NCI-H446 treated with DMSO at 0.1 percent for 48 hours (cell line): ENCODE measurements around the gene MGME1.

Experiments used
- DNase-seq: peaks from one replicate; lab custom pipeline; 2025; lab: John Stamatoyannopoulos, UW

Gene MGME1, protein sequence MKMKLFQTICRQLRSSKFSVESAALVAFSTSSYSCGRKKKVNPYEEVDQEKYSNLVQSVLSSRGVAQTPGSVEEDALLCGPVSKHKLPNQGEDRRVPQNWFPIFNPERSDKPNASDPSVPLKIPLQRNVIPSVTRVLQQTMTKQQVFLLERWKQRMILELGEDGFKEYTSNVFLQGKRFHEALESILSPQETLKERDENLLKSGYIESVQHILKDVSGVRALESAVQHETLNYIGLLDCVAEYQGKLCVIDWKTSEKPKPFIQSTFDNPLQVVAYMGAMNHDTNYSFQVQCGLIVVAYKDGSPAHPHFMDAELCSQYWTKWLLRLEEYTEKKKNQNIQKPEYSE

DNA sequence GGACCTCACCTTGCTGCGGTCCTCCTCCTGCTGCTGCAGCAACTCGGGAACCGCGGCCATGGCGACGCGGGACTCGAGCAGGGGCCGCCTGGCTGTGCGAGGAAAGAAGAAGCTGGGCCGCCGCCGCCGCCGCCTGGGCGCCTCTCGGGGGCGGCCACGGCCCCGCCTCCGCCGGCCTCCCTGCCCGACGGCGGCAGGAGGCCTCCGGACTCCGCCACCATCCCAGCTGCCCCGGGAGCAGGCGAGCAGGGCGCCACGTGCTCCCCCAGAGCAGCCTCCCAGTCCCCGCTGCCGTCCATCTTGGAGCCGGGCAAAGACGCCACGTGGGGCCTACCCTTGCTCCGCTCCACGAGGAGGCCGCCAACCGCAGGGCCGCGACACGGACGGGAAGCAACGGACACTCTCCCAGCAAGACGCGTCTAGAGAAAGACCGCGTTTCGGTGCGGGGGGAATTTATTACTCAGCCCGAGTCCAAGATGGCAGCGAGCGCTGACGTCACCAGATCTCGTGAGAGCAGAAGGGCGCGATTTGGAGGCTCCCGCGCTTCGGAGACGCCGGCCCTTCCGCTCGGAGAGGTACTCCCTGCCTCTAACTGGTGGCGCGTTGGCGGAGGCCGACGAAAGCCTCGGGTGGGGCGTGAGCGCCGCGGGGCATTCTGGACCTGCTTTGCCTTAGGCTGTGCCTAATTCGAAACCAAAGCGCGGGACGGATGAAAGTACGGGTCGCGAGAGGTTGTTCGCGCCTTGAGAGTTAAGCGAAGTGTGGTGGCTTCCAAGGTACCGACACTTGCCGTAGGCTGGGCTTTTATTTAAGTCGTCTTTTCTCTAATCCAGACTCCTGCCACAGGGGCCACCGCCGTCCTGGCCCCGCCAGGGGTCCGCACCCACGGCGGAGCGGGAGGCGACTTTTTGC, at the start of gene MGME1, which contains the start of gene SNX5:
MGME1 (plus strand) TSS at position 653 of the 912 bp plus-strand sequence. CDS start 842 bp downstream, outside the sequence.
SNX5 (minus strand) TSS at position 429 of the 912 bp plus-strand sequence; CDS start at position 60, 369 bp downstream.
- DNase-seq = peak; percentile 99

DNA sequence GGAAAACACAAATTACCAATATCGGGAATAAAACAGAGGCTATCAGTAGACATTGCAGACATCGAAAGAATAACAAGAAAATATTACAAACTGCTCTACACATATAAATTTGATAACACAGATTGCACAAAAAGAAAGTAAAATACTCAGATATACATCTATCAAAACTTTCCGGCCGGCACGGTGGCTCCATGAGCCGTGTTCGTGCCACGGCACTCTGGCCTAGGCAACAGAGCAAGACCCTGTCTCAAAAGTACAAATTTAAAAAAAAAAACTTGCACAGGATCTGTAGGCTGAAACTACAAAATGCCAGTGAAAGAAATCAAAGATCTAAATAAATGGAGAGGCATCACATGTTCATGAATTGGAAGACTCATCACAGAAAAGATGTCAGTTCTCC, 49.7 kb upstream of the MGME1 start:
- DNase-seq = no peak

DNA sequence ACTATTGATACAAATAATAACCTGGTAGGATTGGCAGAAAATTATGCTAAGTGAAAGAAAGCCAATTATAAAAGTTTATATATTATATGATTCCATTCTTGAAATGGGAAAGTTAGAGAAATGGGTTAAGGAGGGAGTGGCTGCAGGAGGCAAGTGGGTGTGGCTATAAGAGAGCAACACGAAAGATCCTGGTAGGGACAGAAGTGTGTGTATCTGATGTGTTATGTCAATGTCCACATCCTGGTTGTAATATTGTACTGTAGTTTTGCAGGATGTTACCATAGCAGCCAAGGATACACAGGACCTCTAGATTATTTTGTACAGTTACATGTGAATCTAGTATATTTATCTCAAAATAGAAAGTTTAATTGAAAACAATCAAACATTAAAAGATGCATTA, 47.0 kb upstream of the MGME1 start:
- DNase-seq = no peak

DNA sequence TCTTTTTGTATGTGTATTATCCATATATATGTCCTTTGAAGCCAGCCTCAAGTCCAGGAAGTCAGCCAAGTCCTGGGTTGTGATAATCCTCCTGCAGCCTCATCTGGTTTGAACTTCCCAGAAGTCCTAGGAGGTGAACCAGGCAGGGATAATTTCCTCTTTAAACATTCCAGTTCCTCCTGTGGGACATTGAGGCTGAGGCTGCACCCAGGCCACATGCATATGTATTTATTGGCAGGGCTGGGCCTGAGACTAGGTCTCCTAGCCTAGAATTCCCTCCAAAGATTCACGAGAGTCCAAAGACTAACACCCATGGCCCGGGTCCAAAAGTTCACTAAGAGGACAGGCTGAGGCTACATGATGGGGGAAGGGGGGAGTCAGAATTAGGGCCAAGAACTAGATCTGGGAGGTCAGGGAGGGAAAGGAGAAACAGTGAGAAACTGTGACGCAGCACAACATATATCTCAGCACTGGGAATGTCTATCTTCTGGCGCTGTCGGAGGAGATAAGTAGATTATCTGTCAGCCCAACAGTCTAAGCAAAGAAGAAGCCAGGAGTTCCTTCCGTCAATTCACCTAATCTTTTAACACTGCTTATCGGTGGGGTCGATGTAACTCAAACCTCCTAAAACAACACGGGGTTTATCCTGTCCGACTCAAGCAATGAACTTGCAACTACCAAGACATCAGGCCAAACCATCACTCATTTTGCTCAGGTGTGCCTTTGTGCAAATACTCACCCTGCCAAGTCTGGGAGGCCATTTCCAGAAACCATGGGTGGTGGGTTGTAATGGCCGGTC, 43.5 kb upstream of the MGME1 start:
- DNase-seq = no peak

DNA sequence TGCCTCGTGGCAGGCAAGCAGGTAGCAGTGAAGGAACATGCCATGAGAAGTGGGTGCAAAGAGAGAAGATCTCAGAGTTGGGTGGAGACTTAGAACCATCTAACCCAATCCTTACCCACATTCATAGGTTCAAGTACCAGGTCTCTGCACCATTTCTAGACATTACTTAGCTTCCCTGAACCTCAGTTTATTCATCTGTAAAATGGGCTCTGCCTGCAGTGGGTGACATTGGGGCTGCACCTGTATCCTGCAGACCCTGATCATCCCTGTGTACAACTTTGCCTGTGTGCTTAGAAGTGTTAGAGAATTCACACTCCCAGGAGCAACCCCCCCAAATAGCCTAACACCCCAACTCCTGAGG, 42.9 kb upstream of the MGME1 start:
- no peak for DNase-seq

DNA sequence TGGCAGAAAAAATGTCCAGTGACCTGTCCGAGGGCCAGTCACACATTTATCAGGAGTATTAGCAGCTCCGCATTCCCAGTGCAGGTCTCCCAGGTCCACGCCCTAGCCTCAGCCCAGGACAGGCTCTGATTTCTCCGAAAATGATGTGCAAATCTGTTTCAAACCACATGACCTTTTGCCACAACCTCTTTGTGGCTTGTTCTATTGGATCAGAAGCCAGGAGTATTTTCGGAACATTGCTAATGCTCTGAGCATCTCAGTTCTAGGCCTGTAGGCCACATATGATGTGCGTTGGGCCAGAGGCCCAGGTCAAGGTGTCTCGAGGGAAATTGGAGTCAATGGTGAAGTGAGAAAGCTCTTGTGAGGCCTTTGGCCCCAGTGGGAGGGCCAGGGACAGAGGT, 40.6 kb upstream of the MGME1 start:
- DNase-seq = no peak

DNA sequence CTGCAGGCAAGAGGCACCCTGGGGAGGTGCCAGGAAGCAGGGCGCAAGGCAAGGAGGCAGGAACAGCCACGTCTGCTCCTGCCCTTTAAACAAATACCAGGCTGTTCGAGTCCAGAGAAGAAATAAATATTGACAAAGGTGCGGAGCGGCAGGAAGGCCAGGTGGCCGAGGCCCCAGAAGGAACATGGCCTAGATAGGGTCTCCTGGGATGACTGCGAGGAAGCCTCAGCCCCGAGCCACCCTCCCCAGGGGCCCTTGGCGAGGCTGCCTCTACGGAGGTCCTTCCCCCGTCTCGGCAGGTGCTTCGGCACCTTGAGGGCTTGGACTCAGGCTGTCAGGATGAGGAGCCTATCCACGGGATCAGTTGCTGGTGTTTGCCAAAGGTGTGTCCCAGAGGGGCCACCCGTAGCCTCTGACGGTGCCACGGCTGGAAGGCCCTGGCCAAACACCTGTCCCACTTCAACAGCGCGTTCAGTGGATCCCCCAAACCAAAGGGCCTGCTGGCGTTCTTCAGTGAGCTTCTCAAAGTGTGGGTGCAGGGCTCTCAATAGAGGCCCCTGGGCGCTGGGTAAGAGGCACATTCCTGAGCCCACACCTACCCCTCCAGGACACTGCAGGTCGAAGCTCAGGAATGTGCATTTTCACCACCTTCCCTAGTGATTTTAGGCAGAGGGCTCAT, 40.0 kb upstream of the MGME1 start:
- no peak for DNase-seq

DNA sequence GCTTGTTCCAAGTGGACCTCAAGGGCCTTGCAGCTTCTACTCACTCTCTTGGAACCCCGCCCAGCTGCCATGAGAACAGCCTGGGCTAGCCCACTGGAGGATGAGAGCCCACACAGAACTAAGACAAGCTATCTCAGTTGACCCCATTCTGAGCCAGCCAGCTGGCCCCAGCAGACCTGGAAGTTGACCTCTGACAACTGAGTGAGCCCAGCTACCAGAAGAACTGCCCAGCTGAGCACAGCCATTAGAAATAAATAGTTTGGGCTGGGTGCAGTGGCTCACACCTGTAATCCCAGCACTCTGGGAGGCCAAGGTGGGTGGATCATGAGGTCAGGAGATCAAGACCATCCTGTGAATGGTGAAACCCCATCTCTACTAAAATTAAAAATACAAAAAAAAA, 37.3 kb upstream of the MGME1 start:
- DNase-seq = no peak

DNA sequence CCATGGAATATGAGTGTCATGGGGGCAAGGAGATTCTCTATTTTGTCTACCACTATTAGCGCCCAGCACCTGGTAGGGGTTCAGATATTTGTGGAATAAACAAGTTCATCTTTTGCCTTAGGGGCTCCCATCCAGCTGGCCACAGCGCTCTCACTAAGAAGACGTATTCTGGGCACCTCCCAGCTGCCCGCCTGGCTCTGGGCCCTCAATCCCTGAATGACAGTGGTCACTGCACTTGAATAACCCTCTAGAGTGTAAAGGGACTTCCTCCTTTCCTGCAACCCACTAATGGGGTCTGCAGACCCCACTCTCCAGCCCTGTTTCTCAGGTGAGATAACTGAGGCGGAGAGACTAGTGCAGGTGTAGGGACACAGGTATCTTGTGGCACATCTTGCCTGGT, 36.4 kb upstream of the MGME1 start:
- DNase-seq = no peak

DNA sequence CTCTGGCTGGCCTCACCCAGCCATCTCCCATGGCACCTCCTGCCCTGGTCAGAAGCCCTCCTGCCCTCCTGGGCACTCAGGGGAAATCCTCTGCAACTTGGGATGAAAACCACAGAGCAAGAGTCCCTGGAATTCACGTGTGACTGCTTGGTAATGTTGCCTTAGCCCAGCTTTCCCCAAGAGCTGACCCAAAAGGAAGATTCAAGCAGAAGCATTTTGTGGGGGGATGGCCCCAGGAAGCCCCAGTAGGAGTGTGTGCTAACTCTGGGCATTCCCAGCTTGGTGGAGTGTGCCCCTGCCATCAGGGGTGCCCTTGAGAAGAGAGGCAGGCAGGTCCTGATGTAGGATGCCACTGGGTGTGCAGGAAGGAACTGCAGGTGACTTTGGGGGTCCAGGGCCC, 35.7 kb upstream of the MGME1 start:
- DNase-seq = no peak

DNA sequence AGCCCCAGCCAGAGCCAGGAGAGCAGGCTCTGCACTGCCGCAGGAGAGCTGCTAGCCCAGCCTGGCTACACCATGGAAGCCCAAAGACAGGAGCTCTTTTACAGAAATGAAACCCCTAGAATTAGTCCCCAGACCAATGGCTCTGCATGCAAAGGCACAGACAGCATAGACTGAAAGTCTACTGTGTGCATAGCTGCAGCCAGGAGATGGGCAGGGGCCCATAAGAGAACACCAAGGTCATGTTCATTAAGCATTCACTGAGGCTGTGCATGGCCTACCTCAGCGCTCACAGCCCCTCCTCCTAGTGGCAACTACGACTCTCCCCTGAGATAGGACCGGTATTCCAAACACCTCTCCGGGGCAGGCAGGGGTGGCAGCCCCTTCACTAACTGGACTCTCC, 35.1 kb upstream of the MGME1 start:
- no peak for DNase-seq

DNA sequence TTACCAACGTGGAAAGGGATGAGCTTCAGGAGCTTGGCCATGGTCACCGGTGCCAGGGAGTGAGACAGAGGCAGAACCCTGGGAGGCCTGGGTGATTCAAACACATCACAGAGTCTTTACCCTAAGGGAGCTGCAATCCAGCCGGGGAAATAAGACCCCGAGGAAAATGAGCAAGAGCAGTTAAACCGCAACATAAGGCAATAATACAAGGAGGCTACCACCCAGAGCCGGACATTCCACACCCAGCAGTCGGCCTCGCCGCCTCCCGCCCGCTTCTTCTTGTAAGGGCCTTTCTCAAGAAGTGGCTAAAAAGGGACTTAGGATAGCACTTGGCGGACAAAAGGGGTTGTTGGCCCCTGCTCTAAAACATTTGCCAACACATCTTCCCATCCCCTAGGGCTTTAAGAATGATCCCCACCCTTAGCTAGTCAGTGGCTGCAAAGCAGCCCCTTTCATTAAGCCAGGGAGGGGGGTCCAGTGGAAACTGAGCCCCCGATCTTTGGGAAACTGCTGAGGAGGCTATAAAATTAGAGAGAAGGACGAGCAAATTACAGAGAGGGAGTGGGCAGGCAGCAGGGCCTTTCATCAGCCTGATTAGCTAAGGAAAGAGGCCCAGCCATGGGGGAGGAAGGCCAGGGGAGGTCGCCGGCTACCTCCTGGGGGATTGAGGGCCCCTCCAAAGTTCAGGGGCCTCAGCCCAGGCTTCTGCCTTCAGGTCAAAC, 34.5 kb upstream of the MGME1 start:
- no peak for DNase-seq

DNA sequence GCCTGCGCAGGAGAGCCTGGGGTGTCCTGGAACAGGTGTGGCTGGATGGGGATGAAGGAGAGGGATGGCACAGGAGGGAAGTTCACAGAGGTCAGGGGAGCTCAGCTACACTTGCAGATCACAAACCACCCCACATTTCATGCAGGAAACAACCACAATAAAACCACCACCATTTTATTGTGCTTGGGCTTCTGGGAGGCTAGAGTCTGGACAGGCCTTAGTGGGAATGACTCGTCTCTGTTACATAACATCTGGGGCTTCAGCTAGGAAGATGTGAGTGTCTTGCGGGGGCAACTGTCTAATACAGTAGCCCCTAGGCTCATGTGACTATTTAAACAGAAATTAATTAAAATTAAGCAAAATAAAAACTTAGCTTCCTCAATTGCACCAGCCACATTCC, 33.6 kb upstream of the MGME1 start:
- no peak for DNase-seq

DNA sequence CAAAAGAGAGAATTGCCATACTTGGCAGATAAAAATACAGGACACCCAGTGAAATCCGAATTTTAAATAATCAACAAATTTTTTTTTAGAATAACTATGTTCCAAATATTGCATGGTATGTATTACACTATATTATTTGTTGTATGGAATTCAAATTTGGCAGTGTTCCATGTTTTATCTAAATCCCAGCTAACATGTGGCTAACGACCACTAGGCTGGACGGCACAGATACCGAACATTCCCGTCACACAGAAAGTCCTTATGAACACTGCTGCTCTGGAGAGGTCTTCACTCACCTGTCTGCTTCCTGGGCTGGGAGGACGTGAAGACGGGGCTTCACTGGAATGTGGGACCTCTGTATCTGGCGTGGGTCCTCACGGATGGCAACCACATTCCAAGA, 33.1 kb upstream of the MGME1 start:
- DNase-seq = no peak

DNA sequence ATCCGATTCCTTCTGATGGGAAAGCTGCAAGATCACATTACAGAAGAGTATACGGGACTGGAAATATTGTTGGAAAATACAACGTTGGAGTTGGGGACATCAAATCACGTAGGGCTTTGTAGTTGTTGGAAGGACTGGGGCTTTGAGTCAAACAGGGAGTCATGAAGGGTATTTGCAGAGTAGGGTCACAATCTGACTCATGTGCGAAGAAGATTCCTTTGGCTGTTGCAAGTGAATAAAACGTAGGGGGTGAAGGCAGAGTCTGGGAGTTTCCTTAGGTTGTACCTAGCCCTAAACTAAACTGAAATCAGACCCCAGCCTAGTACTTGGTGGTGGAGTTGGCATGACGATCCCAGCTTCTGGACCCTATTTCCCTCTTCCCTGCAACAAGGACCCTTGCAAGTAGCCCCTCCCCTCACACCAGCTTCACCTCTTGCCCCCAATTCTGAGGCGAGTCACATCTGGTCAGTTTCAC, 32.5 kb upstream of the MGME1 start:
- no peak for DNase-seq

DNA sequence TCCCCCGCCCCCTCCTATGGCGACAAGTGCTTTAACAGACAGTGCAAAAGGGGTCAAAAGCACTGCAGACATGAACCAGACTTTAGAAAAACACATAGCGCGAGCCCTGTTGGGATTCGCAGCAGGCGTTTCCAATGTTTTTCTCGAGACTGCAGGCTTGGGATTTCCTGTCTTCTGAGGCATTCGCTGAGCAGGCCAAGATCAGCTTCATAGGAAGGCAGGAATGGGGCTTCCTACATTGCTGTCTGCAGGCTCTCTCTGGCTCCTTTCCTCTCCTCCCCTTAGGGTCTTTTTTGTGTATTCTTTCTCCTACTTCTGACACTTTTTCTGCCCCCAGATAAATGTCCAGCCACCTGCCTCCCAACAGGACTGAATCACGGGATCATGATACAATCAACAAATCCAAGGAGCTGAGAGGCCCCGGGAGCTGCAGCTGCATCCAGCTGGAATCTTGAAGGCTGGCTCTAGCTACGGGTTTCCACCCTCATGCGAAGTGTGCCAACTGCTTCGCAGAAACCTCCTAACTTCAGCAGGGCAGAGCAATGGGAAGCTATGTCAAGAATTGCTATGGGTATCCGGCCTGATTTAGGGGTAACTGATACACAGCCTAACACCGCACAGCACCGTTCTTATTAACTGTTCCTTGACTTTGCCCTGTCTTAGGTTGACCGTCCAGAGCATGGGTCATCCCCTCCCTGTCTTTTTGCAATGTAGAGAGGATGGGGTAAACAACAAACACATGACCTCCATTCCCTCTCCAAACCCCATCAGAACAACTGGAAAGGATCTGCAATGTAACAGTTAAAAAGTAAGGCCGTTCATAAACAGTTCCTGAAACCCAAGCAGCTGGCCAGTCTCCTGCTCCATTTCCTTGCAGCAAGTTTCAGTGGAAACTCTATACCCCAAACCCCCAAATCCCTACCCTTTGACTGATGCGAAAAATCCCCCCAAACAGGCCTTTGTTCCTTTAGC, 31.8 kb upstream of the MGME1 start:
- no peak for DNase-seq

DNA sequence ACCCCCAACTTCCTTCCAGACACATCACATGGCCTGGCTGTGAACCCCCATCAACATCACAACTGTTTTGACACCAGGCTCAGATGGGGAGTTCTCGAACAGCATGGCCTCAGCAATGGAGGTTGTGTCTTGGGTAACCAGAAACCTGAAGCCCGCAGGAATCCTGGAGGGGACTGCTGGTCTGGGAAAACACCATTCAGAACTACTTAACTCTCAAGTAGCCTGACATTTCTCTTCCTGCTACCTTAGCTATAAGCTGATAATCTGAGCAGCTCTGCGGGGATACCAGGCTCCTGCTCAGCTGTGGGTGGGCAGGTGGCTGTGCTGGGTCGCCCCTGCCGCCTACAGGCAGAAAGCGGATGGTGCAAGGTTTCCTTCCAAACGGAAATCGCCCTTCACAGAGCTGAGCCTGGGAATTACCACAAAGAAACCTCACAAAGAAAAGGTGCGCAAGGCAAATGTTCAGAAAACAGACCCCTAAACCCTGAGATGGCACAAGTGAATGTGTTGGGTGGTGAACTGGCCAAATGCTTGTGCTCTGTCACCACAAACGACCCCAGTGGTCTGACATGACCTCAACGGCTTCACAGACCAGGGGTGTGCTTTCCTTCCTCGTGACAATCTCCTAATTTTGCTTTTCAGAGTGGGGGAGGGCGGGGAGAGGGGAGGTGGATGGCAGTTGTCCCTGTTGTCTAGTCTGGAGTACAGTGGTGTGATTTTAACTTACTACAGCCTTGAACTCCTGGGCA, 29.8 kb upstream of the MGME1 start:
- peak; percentile 16 for DNase-seq

DNA sequence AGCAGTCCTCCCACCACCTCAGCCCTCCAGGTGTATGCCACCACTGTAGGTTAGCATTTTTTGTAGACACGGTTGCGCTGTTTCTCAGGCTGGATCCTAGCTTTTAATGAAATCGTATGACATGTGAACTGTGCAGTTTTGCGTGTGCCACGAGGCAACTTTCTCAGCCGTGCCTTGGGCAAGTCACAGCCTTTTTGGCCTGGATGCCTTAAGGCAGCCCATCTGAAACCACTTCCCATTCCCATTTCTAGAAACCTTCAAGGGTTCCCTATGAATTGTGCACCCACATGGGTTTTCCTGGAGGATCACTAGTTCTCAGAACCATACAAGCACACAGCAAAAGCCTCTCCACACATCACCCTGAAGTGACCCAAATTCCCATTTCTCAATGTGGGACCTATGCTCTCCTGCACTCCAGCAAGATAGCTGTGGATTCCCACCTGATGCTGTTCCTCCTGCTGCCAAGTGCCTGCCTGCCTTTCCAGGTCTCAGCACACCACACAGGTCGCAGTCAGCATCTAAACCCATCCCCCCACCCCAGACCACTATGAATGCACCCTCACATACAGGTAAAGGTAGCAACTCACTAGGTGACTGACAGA, 29.1 kb upstream of the MGME1 start:
- no peak for DNase-seq
